A549 (cell line): Measurements from ENCODE around the gene ZFHX3.

ENCODE experiments used
- CTCF ChIP-seq: fragments of >200 bp; sonication (Bioruptor Twin); formaldehyde crosslinking; IDR thresholded peaks from 3 replicates; pipeline ENCODE4 v1.5.1; 2016
- FOSL2 ChIP-seq, 2 experiments: fragments of 450-650 bp in 1 of 2; fragments of >200 bp in 1 of 2; sonication (Bioruptor Twin) in 1 of 2; formaldehyde crosslinking; IDR thresholded peaks; 2 replicates each; pipeline versions ENCODE4 v1.5.0 to v1.6.1; 2016 to 2020; ENCODE audit warnings: mild to moderate bottlenecking in 1 of 2, moderate library complexity in 1 of 2
- KDM1A ChIP-seq: fragments of 200-600 bp; sonication (generic); IDR thresholded peaks from 2 replicates; pipeline ENCODE4 v1.6.1; 2016; ENCODE audit warnings: low read depth, mild to moderate bottlenecking
- POLR2A ChIP-seq: IDR thresholded peaks from 2 replicates; pipeline ENCODE4 v1.6.1; 2012; ENCODE audit warnings: mild to moderate bottlenecking, low read length
- RCOR1 ChIP-seq: fragments of 150-350 bp; IDR thresholded peaks from 2 replicates; pipeline ENCODE4 v1.6.1; 2014; ENCODE audit warnings: antibody characterized with exemption, low read length, low read depth

DNA sequence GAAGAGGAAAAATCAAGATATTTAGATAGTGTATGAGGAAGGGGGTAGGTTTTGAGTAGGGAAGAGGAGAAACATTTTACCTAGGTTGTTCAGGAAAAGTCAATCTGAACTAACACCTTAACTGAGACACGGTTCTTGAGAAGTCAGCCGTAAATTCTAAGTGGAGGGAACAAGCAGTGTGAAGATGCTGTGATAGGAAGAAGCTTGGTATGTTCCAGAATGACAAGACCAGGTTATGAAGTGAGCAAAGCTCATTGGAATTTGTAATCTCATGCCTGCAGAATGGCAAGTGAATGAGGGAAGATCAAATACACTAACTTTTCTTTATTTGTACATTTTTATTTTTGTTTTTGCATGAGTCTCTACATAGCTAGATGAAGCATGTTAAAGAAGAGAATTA is 307.6 kb downstream of the ZFHX3 start:
- no peak for TF ChIP-seq CTCF
- no peak for TF ChIP-seq POLR2A
- TF ChIP-seq KDM1A = no peak
- TF ChIP-seq RCOR1 = no peak
- no peak for TF ChIP-seq FOSL2 (IDR thresholded peaks at IDR 0.05)
- TF ChIP-seq FOSL2 (CRISPR knock-in tag; IDR thresholded peaks at IDR 0.05) = no peak
